Stimulated activated CD4-positive, alpha-beta T cell treated with anti-CD3 and anti-CD28 coated beads, TNF-alpha, amount 100 ng/mL, for 24 hours (primary cell): ENCODE data around the gene DNM2.
A peak's percentile ranks its signal among the peaks of the same experiment; 100 is the strongest.

Source experiments
- DNase-seq, 3 experiments: peaks; one replicate each; pipeline ENCODE4 v3.0.0-alpha.2; 2020; ENCODE audit warnings: low read depth in 3 of 3

The DNM2 gene

GRCh38 chr19:10690341-10690781 lies 27.5 kb upstream of the DNM2 start:
- no peak for DNase-seq

- DNase-seq = no peak
Observed at GRCh38 chr19:10691178-10691881, 26.5 kb upstream of the DNM2 start.

- DNase-seq = no peak
Observed at GRCh38 chr19:10691883-10692282, 26.0 kb upstream of the DNM2 start.

- DNase-seq = no peak
Observed at GRCh38 chr19:10692673-10693264, 25.1 kb upstream of the DNM2 start.

- no peak for DNase-seq
Observed at GRCh38 chr19:10694706-10695307, 23.1 kb upstream of the DNM2 start.

GRCh38 chr19:10695401-10696398 lies 22.2 kb upstream of the DNM2 start:
- peak; percentile 75 to 90 (median 77) for DNase-seq

GRCh38 chr19:10699650-10700335 lies 18.1 kb upstream of the DNM2 start:
- peak; percentile 35 to 69 (median 68) for DNase-seq

- peak in 2 of 3 experiments; percentile 9 to 21 for DNase-seq
Observed at GRCh38 chr19:10701955-10702525, 15.8 kb upstream of the DNM2 start.

GRCh38 chr19:10706990-10707389 lies 10.9 kb upstream of the DNM2 start:
- no peak for DNase-seq

GRCh38 chr19:10707440-10707839 lies 10.4 kb upstream of the DNM2 start:
- DNase-seq = no peak

- DNase-seq = no peak
Observed at GRCh38 chr19:10708291-10708690, 9.6 kb upstream of the DNM2 start.

GRCh38 chr19:10712045-10712444 lies 5.8 kb upstream of the DNM2 start:
- no peak for DNase-seq

GRCh38 chr19:10712754-10713153 lies 5.1 kb upstream of the DNM2 start:
- DNase-seq = no peak

GRCh38 chr19:10713317-10713716 lies 4.6 kb upstream of the DNM2 start:
- no peak for DNase-seq

- DNase-seq = no peak
Observed at GRCh38 chr19:10717054-10717355, 874 bp upstream of the DNM2 start.

GRCh38 chr19:10718205-10719196 lies 622 bp downstream of the DNM2 start:
- DNase-seq = peak; percentile 20 to 54 (median 27)

GRCh38 chr19:10719466-10719961 lies 1.6 kb downstream of the DNM2 start:
- DNase-seq = no peak

- DNase-seq = no peak
Observed at GRCh38 chr19:10720607-10721125, 2.8 kb downstream of the DNM2 start.

GRCh38 chr19:10723591-10723990 lies 5.7 kb downstream of the DNM2 start:
- DNase-seq = no peak
